AG08396 (cell line): ENCODE results near the gene HCN1.
"Not testable (repeated sequence)": the region's sequence is repeated elsewhere in the genome, so short reads cannot be mapped to it uniquely, and the experiment has no call there.

Experiments
- DNase-seq: peaks from one replicate; pipeline ENCODE4 v3.0.0; 2012; ENCODE audit warnings: low spot score, mixed read lengths

HCN1 gene

DNA sequence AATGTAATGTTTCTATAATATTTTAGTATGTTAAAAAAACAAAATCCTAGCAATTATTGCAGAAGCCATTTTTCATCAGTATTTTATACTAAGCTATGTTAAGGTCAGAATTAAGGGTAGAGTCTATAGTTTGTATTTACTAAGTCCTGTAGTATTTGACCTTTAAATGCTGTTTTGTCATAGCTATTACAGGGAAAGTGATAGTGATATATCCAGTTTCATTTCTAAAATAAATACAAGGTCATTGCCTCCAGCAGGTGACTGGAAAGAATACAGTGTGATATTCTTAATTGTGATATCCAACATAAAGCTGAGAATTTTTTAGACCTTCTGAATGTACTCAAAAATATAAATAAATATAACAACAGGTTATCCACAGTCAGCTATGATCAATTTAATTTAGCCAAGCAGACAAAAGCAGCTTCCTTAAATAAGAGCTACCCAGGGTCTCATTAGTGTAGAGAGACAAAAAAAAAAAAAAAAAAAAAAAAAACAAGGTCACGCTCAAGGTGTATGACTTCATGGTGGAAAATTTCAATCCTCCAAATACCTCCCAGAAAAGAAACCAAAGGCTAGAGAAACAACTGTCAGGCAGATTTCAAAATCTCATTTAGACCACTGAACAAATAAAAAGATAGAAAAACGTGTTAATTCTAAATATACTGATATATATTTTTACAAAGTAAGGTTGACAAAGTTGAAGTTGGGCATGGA is 278.7 kb downstream of the HCN1 start:
- DNase-seq = no peak

DNA sequence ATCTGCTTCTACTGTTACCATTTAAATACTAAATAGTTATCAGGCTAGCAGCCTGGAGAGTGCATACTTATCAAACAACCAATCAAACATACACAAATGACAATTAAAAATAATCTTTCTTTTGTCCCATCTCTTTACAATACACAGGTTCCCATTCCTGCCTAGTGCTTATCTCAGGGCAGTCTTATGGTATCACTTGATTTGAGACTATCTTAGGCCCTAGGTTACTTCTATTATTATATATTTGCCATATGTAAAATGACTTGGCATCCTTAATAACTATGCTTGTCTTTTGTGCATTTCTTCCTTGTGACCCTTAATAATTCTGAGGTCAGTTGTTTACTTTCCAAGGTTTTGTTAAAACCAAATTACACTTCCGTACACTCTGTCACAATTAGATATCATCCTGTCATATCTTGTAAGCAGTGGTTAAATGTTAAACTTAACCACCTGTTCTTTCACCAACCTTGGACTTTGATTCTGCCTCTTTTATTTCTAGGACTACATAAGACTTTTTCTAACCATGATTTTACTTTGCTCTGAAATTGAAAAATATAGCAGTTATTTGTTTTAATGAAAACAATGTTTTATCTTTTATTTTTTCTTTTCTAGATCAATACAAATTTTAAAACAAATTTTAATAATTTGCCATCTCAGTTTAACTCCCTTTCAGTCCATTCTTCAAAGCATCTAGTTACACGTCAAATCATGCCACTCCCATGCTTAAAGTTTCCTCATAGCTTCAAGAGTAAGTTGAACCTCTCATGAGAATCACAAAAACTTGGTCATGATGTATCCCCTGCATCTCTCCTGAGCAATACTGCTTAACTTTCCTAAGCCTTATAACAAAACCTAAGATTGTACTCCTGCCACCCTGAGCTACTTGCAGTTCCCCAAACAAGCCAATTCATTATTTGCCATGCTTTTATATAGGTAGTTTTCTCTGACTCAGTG is 281.3 kb downstream of the HCN1 start:
- no peak for DNase-seq

DNA sequence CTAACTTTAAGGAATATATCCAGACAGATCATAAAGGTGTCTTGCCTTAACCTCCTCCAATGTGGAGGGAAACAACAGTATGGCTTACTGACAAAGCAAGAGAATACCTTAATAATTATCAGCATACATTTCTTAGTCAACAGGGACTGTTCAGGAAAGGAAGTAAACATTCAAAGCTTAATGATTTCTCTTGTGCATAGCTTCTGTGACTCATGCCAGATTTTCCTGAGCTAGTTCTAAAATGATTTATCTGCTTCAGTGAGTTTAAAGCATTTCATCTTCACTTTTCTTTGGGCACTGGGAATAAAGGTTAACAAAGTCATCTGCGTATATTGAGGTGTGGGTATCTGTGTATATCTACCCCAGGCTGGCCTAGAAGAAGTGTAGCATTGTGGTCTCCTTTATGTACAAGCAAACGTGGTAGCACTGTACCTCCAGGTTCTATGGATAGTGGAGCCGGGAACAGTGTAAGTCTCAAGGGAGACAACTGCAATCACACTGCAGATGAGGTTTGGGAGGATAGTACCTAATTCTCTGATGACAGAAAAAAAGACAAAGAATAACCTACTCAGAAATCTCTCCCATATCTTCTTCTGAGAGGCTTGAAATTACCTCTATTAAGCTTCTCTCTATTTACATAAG is 284.1 kb downstream of the HCN1 start:
- no peak for DNase-seq

DNA sequence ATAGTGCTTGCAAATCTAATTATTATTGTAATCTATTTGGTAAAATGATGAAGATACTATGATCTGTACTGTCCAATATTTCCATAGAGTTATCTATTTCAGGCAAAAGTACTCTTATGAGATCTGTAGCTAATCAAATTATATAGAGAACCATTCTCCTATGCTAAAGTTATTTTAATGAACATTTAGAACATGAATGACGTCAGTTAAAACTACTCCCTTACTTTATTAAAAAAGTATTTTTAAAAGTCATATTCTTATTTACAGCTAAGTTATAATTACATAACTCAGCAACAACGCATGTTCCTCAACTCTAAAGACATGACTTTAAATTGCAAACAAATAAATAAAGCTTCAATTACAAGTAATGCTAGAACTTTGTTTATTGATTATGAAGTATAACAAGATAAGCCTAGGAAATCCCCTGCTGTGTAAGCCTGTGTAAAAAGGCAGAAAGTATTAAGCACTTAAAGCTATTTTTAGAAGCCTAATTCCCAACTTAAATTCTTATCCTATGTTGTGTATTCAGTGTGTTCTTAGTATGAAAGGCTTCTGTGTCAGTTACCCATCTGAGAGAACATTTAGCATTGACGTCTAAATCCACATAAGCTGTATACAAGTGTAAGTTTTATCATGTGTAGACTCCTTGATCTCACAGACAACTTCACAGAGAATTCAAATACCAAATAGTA is 285.7 kb downstream of the HCN1 start:
- DNase-seq = no peak

DNA sequence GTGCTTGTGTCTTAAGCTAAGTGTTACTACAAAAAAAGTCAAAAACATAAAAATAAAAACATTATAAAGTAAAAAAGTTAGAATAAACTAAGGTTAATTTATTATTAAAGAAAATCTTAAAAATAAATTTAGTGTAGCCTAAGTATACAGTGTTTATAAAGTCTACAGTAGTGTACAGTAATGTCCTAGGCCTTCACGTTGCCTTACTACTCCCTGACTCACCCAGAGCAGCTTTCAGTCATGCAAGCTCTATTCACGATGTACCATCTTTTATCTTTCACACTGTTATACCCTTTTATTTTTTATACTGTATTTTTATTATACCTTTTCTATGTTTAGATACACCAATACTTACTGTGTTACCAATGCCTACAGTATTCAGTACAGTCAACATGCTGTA is 288.1 kb downstream of the HCN1 start:
- no peak for DNase-seq

DNA sequence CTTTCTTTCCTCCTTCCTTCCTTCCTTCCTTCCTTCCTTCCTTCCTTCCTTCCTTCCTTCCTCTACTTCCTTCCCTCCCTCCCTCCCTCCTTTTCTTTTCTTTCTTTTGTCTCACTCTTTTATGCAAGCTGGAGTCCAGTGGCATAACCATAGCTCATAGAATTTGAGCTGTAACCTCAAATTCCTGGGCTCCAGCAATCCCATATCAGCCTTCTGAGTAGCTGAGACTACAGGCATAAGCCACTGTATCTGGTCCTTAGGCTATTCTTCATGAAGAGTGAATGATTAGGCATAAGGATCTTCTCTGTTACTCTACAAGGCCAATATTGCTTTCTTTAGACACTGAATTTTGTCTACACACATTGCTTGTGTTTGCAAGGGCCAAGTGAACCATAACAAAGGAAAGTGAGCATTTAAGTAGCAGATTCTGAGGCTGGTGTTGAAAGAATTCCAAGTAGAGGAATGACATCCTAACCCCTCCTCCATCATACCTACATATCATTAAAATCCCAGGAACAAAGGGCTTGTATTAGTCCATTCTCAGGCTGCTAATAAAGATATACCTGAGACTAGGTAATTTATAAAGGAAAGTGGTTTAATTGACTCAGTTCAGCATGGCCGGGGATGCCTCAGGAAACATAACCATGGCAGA is 293.2 kb downstream of the HCN1 start:
- no peak for DNase-seq

DNA sequence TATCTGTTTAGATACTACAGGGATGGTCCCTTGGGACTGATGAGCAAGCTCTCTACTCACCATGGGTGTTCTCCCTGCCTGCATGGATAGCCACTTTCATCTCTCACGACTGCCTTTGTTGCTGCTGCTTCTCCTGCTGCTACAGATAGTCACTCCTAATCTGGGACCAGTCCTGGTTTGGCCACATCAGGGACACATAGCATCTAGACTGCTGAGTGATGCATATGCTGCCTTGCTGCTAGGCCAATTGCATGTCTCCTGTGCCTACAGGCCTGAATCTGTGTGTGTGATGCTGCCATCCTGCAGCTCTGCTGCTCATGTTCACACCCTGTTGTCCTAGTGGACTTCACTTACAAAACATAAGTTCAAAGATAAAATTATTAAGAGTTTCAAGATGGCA is 297.1 kb downstream of the HCN1 start:
- no peak for DNase-seq

DNA sequence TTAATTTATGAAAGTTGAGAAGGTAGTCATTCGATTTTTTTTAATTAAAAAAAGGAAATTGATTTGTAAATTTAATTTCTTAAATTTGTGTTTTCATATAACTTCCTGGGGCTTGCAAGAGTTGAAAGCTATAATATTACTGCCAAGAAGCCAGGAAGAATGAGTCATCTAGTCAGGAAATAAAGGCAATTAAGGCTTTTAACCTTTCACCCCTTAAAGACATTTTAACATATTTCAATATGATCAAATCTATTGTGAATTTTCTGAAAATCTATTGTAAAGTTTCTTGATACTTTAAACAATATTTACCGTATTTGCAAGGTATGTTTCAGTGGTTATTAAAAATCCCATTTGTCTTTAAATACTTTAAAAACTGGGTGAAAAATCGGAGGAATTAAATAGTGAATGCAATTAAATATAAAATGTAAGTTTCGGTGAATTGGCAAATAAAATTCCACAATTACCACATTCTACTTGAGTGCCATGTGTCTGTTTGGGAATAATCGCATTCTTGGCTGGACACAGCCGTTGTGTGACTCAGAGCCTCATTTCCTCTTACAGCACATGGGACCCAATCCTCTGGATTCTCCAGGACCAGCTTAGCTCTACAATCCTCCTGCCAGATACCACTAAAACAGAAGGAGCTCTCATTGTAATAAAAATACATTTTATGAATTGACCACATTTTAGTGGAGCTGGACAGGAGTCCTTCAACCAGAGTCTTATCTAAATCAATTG is 310.7 kb downstream of the HCN1 start:
- peak; percentile 8 for DNase-seq

DNA sequence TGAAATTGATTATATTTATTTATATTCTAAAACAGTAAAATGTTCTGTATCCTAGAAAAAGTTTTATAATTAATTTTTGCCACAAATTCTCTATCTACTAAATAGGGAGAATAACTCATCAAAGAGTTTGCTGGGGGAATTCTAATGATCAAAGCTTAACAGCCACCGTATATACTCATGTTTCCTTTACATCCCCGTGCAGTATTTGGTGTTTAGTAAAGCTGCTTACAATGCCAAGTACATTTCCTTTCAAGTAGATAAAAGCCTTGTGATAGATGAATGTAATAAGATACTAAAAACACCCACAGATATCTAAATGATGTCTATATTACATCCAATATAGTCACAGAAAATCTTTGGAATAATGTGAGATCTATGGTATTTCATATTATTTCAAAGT is 312.2 kb downstream of the HCN1 start:
- DNase-seq = no peak

DNA sequence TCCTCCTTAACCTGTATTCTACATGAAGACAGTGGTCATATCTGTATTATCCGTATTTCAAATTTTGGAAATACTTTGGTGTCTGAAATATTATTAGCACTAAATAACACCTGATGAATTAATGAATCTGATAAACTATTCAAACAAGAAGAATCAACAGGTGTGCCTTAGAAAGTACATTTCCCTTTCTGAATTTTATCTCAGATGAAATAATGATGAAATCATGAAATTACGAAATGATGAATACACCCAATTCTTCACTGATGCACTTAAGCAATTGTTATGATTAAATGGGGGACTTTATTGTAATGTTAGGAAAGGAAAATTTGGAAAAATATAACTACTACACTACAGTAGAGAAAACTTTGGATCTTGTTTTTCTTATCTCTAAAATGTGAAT is 313.6 kb downstream of the HCN1 start:
- DNase-seq = no peak

DNA sequence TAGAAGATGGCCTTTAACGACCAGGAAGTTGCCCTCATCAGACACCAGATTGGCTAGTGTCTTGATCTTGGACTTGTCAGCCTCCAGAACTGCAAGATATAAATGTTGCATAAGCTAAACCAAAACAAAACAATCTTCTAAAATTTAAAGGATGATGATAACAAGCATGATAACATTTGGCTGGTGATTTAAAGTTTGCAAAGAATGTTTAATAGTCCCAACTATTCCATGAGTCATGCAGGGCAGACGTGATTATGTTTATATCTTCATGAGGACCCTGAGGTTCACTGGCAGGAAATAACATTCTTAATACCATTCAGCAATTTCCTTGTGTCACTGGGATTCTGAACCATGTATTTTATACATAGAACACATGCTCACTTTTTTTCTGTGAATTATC is 319.8 kb downstream of the HCN1 start:
- DNase-seq = no peak

DNA sequence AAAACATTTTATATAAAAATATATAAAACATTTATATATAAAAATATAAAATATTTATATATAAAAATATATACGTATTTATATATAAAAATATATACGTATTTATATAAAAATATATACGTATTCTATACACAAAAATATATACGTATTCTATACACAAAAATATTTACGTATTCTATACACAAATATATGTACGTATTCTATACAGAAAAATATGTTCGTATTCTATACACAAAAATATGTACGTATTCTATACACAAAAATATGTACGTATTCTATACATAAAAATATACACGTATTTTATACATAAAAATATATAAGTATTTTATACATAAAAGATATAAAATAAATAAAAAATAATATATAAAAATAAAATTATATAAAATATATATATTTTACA is 323.6 kb downstream of the HCN1 start:
- DNase-seq = no peak

DNA sequence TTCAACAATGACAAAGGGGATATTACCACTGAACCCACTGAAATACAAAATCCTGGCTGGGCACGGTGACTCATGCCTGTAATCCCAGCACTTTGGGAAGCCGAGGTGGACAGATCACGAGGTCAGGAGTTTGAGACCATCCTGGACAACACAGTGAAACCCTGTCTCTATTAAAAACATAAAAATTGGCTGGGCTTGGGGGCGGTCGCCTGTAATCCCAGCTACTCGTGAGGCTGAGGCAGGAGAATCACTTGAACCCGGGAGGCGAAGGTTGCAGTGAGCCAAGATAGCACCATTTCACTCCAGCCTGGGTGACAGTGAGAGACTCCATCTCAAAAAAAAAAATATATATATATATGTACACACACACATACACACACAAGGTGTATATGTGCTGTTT is 324.8 kb downstream of the HCN1 start:
- DNase-seq = not testable (repeated sequence)

DNA sequence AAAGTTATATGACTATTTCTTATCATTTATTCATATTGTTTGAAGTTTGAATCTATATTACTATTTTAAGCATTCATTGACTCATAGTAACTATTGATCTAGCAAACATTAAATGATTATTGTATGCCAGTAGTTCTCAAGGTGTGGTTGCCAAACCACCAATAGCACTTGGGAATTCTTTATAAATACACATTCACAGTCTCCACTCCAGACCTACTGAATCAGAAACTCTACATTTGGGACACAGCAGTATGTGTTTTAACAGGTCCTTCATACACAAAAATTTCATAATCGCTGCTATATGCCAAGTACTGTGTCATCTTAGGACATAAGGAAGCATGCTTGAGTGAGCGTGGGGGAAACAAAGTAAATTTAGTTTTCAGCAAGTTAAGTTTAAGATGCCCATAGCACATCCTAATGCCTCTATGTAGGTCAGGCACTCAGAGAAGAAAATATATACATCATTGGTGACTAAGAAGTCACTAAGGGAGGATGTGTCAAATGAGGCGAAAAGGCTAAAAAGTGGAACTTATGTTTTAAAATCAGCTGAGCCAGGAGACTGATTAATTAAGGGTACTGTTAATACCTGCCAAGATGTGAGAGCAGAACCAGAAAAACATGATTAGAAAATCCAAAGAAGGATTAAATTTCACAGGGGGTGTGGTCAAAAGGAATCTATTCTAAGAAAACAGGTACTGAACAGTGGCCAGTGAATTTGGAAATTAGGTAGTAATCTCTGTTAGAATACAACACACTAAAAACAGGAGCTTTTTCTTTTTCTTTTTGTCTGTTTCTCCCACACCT is 340.8 kb downstream of the HCN1 start:
- no peak for DNase-seq

DNA sequence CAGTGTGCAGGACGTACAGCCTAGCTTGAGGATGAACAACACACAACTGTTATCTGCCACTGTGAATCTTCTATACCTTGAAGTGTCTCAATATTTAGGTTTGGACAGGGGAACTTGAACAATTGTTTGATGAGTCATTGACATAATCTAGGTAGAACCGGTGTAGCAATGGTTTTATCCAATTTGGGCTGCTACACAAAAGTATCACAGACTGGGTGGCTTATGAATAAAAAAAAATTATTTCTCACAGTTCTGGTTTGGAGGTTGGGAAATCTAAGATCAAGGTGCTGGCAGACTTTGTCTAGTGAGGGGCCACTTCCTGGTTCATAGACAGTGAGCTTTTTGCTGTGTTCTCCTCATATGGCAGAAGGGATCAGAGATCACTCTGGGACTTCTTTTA is 359.7 kb downstream of the HCN1 start:
- DNase-seq = no peak

DNA sequence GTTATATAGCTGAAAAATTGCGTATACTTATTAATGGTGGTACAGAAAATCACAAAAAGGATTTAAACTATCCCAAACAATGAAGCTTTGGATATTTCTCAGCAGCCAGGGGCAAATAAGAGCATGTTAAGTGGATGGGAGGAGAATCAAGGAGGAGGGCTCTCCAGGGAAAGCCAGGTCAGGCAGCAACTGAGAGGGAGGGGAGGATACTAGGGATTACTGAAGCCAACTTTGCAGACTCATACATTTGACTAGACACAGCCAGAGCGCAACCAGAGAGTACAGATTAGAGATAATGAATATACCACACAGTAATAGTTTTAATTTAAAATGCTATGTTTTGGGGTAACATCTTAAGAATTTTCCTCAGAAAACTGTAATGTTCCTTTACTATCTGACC is 360.2 kb downstream of the HCN1 start:
- DNase-seq = no peak

DNA sequence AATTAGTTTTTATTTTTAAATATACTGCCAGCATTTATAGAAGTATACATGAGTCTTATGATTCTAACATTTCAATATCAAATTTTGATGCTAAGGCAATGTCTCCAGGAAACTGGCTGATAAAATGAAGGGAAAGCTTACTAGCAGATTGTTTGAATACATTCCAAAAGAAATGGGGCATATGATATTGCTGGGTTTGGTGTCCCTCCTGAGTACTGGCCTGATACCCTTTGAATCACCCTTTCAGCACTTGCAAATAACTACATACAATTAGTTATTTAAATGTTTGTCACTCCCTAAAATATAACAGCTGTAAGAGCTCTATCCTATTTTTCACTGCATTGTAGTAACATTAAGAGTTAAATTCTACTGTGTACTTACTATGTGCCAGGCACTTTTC is 360.8 kb downstream of the HCN1 start:
- no peak for DNase-seq

DNA sequence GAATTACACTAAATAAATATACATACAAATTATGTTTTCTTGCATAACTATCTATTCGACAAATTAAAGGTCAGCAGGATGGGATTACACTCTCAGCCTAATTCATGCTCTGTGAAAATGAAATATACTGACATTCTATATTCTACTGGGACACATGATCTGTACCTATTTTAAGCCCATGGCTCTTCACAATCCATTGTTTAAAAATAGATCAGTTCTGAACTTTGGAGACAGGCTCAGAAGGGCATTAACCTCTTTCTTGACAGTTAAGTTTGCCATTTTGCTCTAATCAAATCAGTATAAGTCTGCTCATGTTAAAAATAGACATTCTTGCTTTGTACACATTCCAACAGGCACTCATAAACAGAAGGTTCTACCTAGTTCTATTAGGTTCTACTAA is 361.2 kb downstream of the HCN1 start:
- no peak for DNase-seq

DNA sequence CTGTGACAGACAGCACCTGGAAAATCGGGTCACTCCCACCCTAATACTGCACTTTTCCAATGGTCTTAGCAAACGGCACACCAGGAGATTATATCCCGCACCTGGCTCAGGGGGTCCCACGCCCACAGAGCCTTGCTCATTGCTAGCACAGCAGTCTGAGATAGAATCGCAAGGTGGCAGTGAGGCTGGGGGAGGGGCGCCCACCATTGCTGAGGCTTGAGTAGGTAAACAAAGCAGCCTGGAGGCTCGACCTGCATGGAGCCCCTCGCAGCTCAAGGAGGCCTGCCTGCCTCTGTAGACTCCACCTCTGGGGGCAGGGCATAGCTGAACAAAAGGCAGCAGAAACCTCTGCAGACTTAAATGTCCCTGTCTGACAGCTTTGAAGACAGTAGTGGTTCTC is 383.6 kb downstream of the HCN1 start:
- DNase-seq = not testable (repeated sequence)

DNA sequence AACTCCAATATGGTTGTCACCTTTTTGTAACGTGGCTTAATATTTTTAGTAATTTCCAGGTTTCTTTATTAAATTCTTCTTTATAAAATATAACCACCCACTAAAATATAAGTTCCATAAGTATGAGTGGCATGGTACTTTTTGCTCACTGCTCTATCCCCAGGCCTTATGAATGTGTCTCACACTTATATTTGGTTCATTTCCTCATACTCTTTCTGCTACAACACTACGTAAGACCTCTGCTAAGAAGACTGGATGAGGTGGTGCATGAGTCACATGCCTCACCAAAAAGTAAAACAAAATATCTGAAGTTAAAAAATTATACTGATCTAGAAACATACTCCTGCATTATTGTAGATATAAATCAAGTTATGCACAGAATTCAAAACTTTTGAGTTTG is 400.9 kb downstream of the HCN1 start:
- DNase-seq = no peak
